ENCODE results near the gene FARSB. TPM values are rescaled to one million over a fixed set of nuclear protein-coding genes. Genes with fewer than 3 reads are reported as not detected.

The FARSB gene
- total and polyA plus RNA-seq, 10 donors: 7.8 to 17.4 (median 12.7) TPM

- no peak for TF ChIP-seq POLR2AphosphoS5 (IDR thresholded peaks at IDR 0.05)
- no peak for TF ChIP-seq POLR2A (IDR thresholded peaks at IDR 0.05)
- no peak for TF ChIP-seq CTCF (IDR thresholded peaks at IDR 0.05 in 8 of 11, conservative IDR thresholded peaks at IDR 0.05 in 3 of 11)
- Histone ChIP-seq H3K27me3 (replicated peaks in 1 of 7) (no peaks in the 10 kb centered on the region), H3K36me3 (peaks cover 0 to 35% (median 5%) of the 10 kb centered on the region in 6 donors), H3K27ac (no peak overlapping the region), H3K9me3 (no peaks in the 10 kb centered on the region), H3K4me1 (no peaks in the 10 kb centered on the region), H3K4me3 (no peak overlapping the region)
- intact Hi-C loops (cut with DNase I; ENCODE audit: low total_unique reads): no loop called here
- 86 to 96% (median 92%) methylated on average over 6 of the region's 6 CpGs for WGBS, 5 donors
- DNase-seq: no peak
Measured at GRCh38 chr2:222563936-222564335, 92.0 kb downstream of the FARSB start.

- H3K36me3 ChIP-seq: peaks cover 0 to 28% (median 3%) of the 10 kb centered on the region in 6 donors
- H3K4me3 ChIP-seq: no peak overlapping the region
- 57 to 81% (median 66%) methylated on average over 11 of the region's 11 CpGs for WGBS, 5 donors
- no peak for DNase-seq
- no peak for TF ChIP-seq CTCF (IDR thresholded peaks at IDR 0.05 in 8 of 11, conservative IDR thresholded peaks at IDR 0.05 in 3 of 11)
- no peak for TF ChIP-seq POLR2AphosphoS5 (IDR thresholded peaks at IDR 0.05)
- no peak for TF ChIP-seq POLR2A (IDR thresholded peaks at IDR 0.05)
- H3K4me1 ChIP-seq: no peaks in the 10 kb centered on the region
- intact Hi-C loops (cut with DNase I; ENCODE audit: low total_unique reads): no loop called here
- no peaks in the 10 kb centered on the region for H3K9me3 ChIP-seq
- no peaks in the 10 kb centered on the region for H3K27me3 ChIP-seq (replicated peaks in 1 of 7)
- no peak overlapping the region for H3K27ac ChIP-seq
Measured at GRCh38 chr2:222563106-222563718, 92.7 kb downstream of the FARSB start.

GRCh38 chr2:222561817-222562645 lies 93.9 kb downstream of the FARSB start:
- no peak overlapping the region for H3K4me3 ChIP-seq
- H3K4me1 ChIP-seq: no peaks in the 10 kb centered on the region
- TF ChIP-seq CTCF (IDR thresholded peaks at IDR 0.05 in 8 of 11, conservative IDR thresholded peaks at IDR 0.05 in 3 of 11): peak in 9 of 11 experiments; percentile 8 to 67 (median 53)
- TF ChIP-seq POLR2AphosphoS5 (IDR thresholded peaks at IDR 0.05): no peak
- no peak for DNase-seq
- intact Hi-C loops (cut with DNase I; ENCODE audit: low total_unique reads): no loop called here
- no peak overlapping the region for H3K27ac ChIP-seq
- no peaks in the 10 kb centered on the region for H3K9me3 ChIP-seq
- peaks cover 0 to 16% (median 1%) of the 10 kb centered on the region in 6 donors for H3K36me3 ChIP-seq
- no peaks in the 10 kb centered on the region for H3K27me3 ChIP-seq (replicated peaks in 1 of 7)
- 52 to 61% (median 58%) methylated on average over 6 of the region's 6 CpGs for WGBS, 5 donors

- peaks cover 0 to 7% (median 0%) of the 10 kb centered on the region in 6 donors for H3K36me3 ChIP-seq
- DNase-seq: no peak
- no peak overlapping the region for H3K27ac ChIP-seq
- TF ChIP-seq POLR2A (IDR thresholded peaks at IDR 0.05) (no peak), CTCF (IDR thresholded peaks at IDR 0.05 in 8 of 11, conservative IDR thresholded peaks at IDR 0.05 in 3 of 11) (no peak), POLR2AphosphoS5 (IDR thresholded peaks at IDR 0.05) (no peak)
- WGBS, 5 donors: 87 to 97% (median 94%) methylated on average over 4 of the region's 4 CpGs
- peaks cover 0 to 2% (median 0%) of the 10 kb centered on the region in 7 donors for H3K27me3 ChIP-seq (replicated peaks in 1 of 7)
- no peak overlapping the region for H3K4me3 ChIP-seq
- no peaks in the 10 kb centered on the region for H3K9me3 ChIP-seq
- no peaks in the 10 kb centered on the region for H3K4me1 ChIP-seq
- intact Hi-C loops (cut with DNase I; ENCODE audit: low total_unique reads): no loop called here
Measured at GRCh38 chr2:222561151-222561550, 94.7 kb downstream of the FARSB start.
